ENCODE measurements around the gene GPR157. TPM values are rescaled to one million over a fixed set of nuclear protein-coding genes. Genes with fewer than 3 reads are reported as not detected.

Gene GPR157
- total and polyA plus RNA-seq, 2 of the 13 experiments (the other 11 are each of a cell fraction or from before 2014, with no cell fraction given) = 10.1 to 19.2 TPM

DNA sequence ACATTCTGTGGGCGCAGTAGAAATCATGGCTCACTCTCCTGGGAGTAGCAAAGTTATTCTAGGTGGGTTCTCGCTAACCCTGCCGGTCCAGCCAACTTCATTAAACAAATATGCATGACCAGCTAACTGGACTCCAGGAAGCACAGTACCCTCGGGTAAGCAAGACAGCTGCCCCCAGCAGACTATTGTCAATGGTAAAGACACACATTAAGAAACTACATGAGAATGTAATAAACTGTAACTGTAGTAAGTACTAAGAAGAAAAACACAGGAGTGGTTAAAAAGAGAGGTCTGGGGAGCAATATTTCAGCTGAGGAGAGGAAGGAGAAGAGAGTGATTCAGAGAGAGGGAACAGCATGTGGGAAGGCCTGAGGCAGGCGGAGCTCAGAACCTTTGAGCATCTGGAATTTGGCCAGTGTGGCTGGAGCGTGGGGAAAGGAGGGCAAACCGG is 66.9 kb downstream of the GPR157 start (continued):
- TF ChIP-seq, protein P1, sequence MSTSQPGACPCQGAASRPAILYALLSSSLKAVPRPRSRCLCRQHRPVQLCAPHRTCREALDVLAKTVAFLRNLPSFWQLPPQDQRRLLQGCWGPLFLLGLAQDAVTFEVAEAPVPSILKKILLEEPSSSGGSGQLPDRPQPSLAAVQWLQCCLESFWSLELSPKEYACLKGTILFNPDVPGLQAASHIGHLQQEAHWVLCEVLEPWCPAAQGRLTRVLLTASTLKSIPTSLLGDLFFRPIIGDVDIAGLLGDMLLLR (CRISPR knock-in tag; IDR thresholded peaks at IDR 0.05) = no peak

- Histone ChIP-seq H3K36me3 (replicated peaks in 1 of 2; ENCODE audit: control insufficient read depth in 1 of 2, insufficient read depth in 2 of 2, low read length in 2 of 2) (no peaks in the 10 kb centered on the region), H3K4me3 (replicated peaks in 1 of 3; ENCODE audit: insufficient read depth in 1 of 3, low read depth in 2 of 3, low read length in 3 of 3) (no peak overlapping the region), H3K79me2 (ENCODE audit: insufficient read depth, low read length) (no peaks in the 10 kb centered on the region), H2AFZ (ENCODE audit: low read length) (no peak overlapping the region), H3K9ac (ENCODE audit: insufficient read depth, low read depth, low read length) (no peak overlapping the region), H3K27me3 (ENCODE audit: control insufficient read depth in 1 of 2, insufficient read depth in 2 of 2, low read length in 2 of 2) (0 out of 5 replicates have a peak, but pooled peaks cover 0 to 4% of the 10 kb centered on the region in 2 experiments), H3K4me1 (ENCODE audit: insufficient read depth, low read length) (peaks cover 37% of the 10 kb centered on the region), H3K27ac (ENCODE audit: extremely low read length, insufficient read depth, low read length) (no peak overlapping the region), H3K9me3 (ENCODE audit: low read length) (no peaks in the 10 kb centered on the region), H3K4me2 (ENCODE audit: low read depth, low read length) (no peak overlapping the region), H4K20me1 (ENCODE audit: insufficient read depth, low read length) (no peaks in the 10 kb centered on the region)
- in situ Hi-C loops (cut with HindIII; ENCODE audit: extremely low pct_ligation_motif_present, low pct_unique_long_range_greater_than_20kb) (no loop called here), intact Hi-C loops (cut with micrococcal nuclease; ENCODE audit: unreplicated experiment) (no loop called here)
- FAIRE-seq (no peak), ATAC-seq (peak; percentile 59), DNase-seq (ENCODE audit: low spot score) (no peak)
- POLR2A ChIA-PET = interaction anchor here (0.7 kb wide), 2 partner anchors 181 to 394 kb away, joined by 3 read pairs; no protein-coding TSS in a partner anchor
- CTCF ChIA-PET (ENCODE audit: low intra/inter-chr PET ratio, low total read pairs) = no interaction called here
- WGBS (ENCODE audit: low lambda C conversion rate) = 18% methylated on average over 6 of the region's 6 CpGs
- no TSS peak for BruUV-seq (replicated peaks)
- TF ChIP-seq ZNF121 (CRISPR knock-in tag; IDR thresholded peaks at IDR 0.05) = no peak
- TF ChIP-seq, protein P2, sequence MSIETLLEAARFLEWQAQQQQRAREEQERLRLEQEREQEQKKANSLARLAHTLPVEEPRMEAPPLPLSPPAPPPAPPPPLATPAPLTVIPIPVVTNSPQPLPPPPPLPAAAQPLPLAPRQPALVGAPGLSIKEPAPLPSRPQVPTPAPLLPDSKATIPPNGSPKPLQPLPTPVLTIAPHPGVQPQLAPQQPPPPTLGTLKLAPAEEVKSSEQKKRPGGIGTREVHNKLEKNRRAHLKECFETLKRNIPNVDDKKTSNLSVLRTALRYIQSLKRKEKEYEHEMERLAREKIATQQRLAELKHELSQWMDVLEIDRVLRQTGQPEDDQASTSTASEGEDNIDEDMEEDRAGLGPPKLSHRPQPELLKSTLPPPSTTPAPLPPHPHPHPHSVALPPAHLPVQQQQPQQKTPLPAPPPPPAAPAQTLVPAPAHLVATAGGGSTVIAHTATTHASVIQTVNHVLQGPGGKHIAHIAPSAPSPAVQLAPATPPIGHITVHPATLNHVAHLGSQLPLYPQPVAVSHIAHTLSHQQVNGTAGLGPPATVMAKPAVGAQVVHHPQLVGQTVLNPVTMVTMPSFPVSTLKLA (IDR thresholded peaks at IDR 0.05) = no peak
- TF ChIP-seq, protein P3, sequence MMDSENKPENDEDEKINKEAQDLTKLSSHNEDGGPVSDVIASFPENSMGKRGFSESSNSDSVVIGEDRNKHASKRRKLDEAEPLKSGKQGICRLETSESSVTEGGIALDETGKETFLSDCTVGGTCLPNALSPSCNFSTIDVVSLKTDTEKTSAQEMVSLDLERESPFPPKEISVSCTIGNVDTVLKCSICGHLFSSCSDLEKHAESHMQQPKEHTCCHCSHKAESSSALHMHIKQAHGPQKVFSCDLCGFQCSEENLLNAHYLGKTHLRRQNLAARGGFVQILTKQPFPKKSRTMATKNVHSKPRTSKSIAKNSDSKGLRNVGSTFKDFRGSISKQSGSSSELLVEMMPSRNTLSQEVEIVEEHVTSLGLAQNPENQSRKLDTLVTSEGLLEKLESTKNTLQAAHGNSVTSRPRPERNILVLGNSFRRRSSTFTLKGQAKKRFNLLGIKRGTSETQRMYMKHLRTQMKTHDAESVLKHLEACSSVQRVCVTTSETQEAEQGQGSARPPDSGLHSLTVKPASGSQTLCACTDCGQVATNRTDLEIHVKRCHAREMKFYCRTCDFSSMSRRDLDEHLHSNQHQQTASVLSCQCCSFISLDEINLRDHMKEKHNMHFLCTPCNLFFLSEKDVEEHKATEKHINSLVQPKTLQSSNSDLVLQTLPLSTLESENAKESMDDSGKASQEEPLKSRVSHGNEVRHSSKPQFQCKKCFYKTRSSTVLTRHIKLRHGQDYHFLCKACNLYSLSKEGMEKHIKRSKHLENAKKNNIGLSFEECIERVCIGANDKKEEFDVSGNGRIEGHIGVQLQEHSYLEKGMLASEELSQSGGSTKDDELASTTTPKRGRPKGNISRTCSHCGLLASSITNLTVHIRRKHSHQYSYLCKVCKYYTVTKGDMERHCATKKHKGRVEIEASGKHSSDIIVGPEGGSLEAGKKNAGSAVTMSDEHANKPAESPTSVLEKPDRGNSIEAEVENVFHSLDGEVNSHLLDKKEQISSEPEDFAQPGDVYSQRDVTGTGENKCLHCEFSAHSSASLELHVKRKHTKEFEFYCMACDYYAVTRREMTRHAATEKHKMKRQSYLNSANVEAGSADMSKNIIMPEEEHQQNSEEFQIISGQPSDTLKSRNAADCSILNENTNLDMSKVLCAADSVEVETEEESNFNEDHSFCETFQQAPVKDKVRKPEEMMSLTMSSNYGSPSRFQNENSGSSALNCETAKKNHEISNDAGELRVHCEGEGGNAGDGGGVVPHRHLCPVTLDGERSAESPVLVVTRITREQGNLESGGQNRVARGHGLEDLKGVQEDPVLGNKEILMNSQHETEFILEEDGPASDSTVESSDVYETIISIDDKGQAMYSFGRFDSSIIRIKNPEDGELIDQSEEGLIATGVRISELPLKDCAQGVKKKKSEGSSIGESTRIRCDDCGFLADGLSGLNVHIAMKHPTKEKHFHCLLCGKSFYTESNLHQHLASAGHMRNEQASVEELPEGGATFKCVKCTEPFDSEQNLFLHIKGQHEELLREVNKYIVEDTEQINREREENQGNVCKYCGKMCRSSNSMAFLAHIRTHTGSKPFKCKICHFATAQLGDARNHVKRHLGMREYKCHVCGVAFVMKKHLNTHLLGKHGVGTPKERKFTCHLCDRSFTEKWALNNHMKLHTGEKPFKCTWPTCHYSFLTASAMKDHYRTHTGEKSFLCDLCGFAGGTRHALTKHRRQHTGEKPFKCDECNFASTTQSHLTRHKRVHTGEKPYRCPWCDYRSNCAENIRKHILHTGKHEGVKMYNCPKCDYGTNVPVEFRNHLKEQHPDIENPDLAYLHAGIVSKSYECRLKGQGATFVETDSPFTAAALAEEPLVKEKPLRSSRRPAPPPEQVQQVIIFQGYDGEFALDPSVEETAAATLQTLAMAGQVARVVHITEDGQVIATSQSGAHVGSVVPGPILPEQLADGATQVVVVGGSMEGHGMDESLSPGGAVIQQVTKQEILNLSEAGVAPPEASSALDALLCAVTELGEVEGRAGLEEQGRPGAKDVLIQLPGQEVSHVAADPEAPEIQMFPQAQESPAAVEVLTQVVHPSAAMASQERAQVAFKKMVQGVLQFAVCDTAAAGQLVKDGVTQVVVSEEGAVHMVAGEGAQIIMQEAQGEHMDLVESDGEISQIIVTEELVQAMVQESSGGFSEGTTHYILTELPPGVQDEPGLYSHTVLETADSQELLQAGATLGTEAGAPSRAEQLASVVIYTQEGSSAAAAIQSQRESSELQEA (CRISPR knock-in tag; IDR thresholded peaks at IDR 0.05; ENCODE audit: not compliant biosample characterization) = no peak
- no peak for TF ChIP-seq STAT5B (CRISPR knock-in tag; IDR thresholded peaks at IDR 0.05)
- TF ChIP-seq ZNF7 (CRISPR knock-in tag; IDR thresholded peaks at IDR 0.05) = no peak
- TF ChIP-seq ZNF543 (CRISPR knock-in tag; IDR thresholded peaks at IDR 0.05) = no peak
- TF ChIP-seq SP1 (IDR thresholded peaks at IDR 0.05) = no peak
- TF ChIP-seq SP1 (CRISPR knock-in tag; IDR thresholded peaks at IDR 0.05) = no peak
Measured at GRCh38 chr1:9061252-9061960, 67.5 kb downstream of the GPR157 start.

Measured in HepG2 (cell line).